Activated CD8-positive, alpha-beta memory T cell treated with anti-CD3 and anti-CD28 coated beads, Interleukin-2, amount 50 U/mL, for 4 hours (primary cell): ENCODE data around the gene MCF2L2.
A peak's percentile ranks its signal among the peaks of the same experiment; 100 is the strongest.
"Not testable (repeated sequence)": the region's sequence is repeated elsewhere in the genome, so short reads cannot be mapped to it uniquely, and the experiment has no call there.

Experiments
- DNase-seq: peaks from one replicate; pipeline ENCODE4 v3.0.0-alpha.2; 2020

MCF2L2 gene

DNA sequence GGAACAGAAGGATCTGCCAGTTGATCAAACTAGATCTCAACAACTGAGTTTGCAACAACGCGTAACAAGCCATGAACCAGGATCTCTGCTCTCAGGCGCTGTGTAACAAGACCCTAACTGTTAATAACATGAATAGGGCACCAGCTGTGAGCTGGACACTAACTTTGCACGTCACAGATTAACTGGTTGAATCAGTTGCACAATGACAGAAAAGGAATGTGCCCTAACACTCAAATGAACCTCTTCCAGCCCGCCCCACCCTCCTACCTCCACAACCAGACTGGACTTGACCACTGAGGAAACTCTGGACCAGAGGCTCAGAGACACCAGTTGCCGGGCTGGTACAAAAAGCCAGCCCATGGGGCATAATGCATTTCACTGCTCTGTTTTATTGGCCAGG is 34.3 kb downstream of the MCF2L2 start:
- DNase-seq: no peak

DNA sequence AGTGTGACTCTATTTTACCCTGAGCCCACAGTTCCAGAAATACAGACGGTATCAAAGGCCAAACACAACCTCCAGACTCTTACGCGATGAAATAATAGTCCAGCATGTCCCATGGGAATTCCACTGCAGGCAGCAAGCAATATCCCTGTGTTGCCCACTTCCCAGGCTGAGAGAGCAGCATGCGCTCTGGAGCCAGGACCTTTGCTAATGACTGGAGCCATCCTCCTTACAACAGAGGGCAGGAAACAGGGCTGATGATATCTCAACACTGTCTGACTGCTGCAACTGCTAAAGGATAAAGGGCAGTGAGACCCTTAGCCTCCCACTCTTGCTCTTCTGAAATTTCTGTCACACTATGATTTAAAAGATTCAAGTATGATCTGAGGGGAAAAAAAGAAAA is 34.8 kb downstream of the MCF2L2 start:
- DNase-seq: no peak

GRCh38 chr3:183392186-183393034 is 36.0 kb downstream of the MCF2L2 start:
- DNase-seq: no peak

DNA sequence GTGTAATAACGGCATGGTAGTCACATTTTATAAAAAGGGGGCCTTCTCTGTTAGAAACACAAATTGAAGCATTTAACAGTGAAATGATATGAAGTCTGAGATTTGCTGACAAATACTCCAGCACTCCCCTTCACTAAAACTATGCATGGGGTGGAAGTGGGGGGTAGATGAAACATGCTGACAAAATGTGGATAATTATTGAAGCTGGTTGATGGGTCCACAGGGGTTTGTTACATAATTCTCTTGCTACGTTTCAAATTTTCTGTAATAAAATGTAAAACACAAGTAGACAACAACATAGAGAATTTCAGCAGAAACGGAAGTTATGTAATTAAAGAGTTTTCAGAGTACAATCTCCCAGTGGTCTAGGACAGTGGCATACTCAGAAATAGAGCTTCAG is 37.0 kb downstream of the MCF2L2 start:
- DNase-seq: no peak

- DNase-seq: no peak
Observed at GRCh38 chr3:183390844-183391243, 37.6 kb downstream of the MCF2L2 start.

GRCh38 chr3:183388213-183388895 is 40.1 kb downstream of the MCF2L2 start:
- DNase-seq: no peak

- DNase-seq: no peak
Observed at GRCh38 chr3:183387797-183388196, 40.6 kb downstream of the MCF2L2 start.

GRCh38 chr3:183386651-183387050 is 41.8 kb downstream of the MCF2L2 start:
- DNase-seq: no peak

GRCh38 chr3:183385698-183386613 is 42.5 kb downstream of the MCF2L2 start:
- DNase-seq: peak; percentile 58

DNA sequence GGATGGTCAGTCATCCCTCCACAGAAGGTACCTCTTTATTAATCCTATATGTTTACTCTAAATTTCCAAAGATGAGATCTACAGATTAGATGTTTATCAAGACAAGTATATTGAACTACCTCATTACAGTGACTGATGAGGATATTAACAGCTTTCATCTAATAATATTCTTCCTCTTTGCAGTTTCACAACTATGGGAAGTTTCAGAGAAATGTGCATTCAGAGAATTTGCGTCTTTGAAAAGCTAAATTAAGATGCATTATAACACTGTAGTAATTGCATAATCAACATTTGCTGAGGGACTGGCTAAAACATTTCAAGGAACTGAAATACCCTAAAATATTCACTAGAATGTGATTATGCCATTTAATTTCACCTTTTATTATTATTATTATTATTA is 46.7 kb downstream of the MCF2L2 start:
- DNase-seq: no peak

DNA sequence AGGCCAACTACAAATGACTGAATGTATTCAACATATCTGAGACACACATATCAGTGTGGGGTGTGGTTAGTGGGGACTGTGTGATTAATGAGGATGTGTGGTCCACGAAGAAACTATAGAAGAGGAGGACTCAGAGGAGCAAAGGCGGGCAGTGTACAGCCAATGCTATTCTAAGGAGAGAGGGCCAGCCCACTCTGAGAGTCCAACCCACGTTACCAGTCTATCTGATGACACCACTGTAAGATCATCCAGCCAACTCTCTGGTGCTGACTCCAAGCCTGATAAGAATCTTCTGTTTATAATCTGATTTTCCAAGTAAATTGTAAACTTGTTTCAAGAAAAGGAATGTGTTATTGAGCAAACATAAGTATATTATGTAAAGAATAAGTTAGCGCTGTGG is 47.2 kb downstream of the MCF2L2 start:
- DNase-seq: no peak

DNA sequence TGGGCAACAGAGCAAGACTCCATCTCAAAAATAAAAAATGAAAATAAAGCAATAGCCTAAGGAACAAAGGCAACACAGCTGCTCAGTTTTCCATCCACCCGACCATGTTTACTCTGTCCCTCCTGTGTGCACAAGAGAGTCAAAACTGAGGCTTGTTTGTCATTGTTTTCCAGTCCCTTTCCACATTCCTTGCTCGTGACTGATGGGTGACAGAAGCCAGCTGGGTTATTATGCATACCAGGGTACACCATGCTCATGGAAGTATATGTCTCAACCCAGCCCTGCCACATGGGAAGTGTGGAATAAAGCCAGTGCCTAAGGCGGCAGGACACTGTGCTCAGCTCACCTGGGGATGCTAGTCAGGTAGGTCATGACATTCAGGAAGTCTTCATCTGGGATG is 49.5 kb downstream of the MCF2L2 start:
- no peak for DNase-seq

DNA sequence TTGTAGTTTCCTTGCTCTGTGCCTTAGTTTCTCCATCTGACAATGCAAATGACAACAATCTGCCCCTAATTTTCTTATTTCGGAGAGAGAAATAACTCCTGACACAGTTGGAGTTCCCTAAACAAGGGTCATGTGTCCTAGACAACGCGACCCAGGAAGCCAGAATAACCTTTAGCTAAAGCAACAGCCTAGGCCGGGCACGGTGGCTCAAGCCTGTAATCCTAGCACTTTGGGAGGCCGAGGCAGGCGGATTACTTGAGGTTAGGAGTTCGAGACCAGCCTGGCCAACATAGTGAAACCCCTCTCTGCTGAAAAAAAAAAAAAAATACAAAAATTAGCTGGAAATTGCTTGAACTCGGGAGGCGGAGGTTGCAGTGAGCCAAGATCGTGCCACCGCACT is 49.9 kb downstream of the MCF2L2 start:
- no peak for DNase-seq

GRCh38 chr3:183378008-183378407 is 50.4 kb downstream of the MCF2L2 start:
- DNase-seq: no peak

- no peak for DNase-seq
Observed at GRCh38 chr3:183377307-183377959, 51.0 kb downstream of the MCF2L2 start.

DNA sequence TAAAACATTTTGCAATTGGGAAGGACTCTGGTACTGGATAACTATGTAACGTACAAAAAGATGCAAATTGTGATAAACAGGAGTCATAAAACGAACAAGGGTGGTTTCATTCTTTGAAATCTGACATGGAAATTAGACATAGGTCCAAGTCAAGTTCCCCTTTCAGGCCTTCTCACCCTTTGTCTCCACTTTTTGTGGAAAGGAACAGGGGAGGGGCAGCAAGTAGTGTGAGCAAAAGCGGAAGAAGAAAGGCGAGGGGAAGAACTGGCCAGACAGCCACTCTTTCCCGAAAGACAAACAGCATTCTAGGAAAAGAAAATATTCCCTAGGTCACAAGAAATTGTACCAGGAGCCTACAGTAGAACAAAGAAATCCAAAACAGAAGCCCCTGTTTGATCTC is 52.6 kb downstream of the MCF2L2 start:
- no peak for DNase-seq

GRCh38 chr3:183375337-183375736 is 53.1 kb downstream of the MCF2L2 start:
- no peak for DNase-seq

- no peak for DNase-seq
Observed at GRCh38 chr3:183372911-183373310, 55.5 kb downstream of the MCF2L2 start.

- DNase-seq: not testable (repeated sequence)
Observed at GRCh38 chr3:183371600-183371968, 56.8 kb downstream of the MCF2L2 start.

- no peak for DNase-seq
Observed at GRCh38 chr3:183370391-183370790, 58.0 kb downstream of the MCF2L2 start.

DNA sequence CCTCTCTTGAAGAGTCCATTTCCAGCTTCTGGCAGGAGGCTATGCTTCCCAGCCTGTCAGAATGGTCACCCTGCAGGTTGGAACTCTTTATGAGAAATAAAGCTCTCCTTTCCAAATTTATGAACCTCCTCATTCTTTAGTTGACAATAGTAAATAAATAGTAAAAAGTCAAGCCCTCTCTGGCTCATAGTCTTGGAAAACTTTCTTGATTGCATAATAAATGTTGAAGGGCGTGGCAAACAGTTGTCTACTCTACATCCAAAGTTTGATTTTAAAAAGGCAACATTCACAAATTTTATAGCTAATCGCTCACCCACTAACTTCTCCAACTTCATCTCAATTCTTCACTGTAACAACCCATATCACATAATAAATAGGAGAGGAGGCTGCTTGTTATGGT is 58.8 kb downstream of the MCF2L2 start:
- DNase-seq: no peak

- no peak for DNase-seq
Observed at GRCh38 chr3:183369117-183369516, 59.3 kb downstream of the MCF2L2 start.
